GM20000 (cell line): ENCODE data around the gene TAF1B.

ENCODE experiments used
- DNase-seq: peaks from one replicate; pipeline ENCODE4 v3.0.0; 2012; ENCODE audit warnings: low spot score
- TF ChIP-seq, protein P1 (sequence below): IDR thresholded peaks from 2 replicates; pipeline ENCODE4 v1.5.1; 2012; ENCODE audit warnings: mild to moderate bottlenecking, control low read depth; ENCODE audit errors: extremely low read depth, missing control alignments

The TAF1B gene

DNA sequence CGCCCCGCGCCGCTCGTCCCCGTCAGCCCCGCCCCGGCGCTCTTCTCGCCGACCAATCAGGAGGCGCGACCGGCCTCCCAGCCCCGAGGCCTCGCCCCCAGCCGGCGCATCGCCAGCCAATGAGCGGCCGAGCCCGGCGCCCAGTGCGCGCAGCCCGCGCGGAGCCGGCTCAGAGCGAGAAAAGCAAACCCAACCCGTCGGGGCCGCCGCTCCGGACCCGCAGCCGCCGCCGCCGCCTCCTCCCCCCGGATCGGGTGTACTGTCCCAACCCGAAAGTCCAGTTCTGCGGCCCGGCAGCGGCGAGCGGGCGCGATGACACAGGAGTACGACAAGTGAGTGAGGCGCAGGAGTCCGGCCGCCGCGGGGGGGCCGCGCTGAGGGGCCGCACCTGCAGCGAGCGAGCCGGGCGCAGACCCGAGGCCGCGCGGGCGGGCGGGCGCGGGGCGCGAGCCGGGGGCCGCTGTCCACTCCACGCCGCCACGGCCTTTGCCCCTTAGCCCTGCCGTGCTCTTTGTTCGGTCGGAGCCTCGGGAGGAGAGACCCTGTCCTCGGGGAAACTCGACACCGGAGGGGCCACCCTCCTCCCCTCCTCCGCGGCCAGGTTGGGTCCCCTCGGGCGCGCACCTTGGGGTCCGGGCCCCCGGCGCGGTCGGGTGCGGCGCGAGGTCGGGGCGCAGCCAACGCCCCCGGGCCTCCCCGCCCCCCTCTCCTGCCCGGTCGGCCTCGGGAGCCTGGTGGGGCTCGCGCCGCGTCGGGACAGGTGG is 108.4 kb downstream of the TAF1B start, which contains the start of gene GRHL1:
Gene GRHL1, plus strand, starts transcription at position 172 of the 764 bp plus-strand sequence. Its CDS starts 141 bp downstream, at position 313.
- peak; percentile 100 for DNase-seq

DNA sequence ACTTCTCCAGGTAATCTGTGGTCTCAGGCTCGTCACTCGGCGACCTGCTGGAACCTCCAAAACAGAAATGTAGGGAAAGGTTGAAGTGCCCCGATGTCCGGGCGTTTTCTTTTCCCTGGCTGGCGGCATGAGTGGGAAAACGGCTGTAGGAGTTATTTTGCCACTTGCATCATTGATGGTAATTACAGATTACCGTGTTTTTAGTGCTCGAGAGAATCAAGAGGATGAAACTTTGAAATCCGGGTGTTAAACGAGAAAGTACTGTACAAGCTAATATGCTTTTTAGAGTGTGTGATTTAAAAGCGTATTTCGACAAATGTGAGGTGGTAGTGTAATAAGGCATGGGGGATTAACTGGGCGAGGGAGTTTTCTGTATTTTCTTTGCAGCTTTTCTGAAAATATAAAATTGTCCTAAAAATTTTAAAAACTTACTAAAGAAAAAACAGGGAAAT is 109.0 kb downstream of the TAF1B start:
- DNase-seq = no peak
- TF ChIP-seq, protein P1, sequence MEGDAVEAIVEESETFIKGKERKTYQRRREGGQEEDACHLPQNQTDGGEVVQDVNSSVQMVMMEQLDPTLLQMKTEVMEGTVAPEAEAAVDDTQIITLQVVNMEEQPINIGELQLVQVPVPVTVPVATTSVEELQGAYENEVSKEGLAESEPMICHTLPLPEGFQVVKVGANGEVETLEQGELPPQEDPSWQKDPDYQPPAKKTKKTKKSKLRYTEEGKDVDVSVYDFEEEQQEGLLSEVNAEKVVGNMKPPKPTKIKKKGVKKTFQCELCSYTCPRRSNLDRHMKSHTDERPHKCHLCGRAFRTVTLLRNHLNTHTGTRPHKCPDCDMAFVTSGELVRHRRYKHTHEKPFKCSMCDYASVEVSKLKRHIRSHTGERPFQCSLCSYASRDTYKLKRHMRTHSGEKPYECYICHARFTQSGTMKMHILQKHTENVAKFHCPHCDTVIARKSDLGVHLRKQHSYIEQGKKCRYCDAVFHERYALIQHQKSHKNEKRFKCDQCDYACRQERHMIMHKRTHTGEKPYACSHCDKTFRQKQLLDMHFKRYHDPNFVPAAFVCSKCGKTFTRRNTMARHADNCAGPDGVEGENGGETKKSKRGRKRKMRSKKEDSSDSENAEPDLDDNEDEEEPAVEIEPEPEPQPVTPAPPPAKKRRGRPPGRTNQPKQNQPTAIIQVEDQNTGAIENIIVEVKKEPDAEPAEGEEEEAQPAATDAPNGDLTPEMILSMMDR = no peak

More for the DNA sequence above, 108.4 kb downstream of the TAF1B start, which contains the start of gene GRHL1:
- TF ChIP-seq, protein P1 = no peak

DNA sequence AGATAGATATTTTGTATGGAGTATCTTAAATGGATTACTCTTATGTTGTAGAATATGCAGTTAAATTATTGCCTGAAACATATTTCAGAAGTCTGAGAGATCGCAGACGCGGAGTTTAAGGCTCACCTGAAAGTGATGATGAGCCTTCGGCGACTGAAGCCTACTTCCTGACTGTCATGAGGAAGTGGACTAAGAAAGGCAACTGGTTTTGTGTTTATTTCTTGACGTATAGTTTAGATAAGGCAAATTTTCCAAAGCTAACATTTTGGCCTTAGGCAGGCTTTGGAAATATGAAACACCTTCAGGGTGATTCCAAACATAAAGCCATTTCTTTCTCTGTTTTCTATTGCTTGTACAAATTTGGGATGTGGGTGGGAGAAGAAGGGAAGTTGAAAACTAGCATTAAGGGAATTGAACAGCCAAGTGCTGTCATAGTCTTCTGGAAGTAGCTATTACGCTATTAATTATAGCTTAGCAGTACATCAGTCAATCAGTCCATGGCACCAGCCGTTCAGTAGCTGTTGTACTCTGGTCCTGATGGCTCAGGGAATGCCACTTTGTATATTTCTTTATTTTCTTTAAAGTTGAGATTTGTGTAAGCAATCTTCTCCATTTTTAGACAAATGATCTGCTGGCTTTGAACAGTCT is 109.7 kb downstream of the TAF1B start:
- no peak for DNase-seq
- TF ChIP-seq, protein P1 = no peak

DNA sequence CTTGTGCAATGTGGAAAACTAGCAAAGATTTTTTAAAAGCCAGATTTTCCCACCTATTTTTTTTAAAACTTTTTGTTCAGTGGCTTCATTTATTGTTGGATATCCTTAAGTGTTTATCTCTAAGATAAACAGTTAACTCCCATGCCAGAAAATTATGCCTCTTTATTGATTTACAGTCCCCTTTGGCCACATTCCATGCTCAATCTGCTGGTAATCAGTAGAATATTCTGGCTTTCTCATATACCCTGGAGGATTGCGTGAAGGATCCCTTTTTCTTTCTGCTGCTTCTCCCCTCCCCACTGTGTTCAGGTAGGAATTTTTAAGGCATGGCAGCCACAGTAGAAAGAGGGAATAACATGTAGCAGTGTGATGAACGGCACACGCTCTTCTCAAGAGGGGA is 110.9 kb downstream of the TAF1B start:
- no peak for DNase-seq
- TF ChIP-seq, protein P1 = no peak

DNA sequence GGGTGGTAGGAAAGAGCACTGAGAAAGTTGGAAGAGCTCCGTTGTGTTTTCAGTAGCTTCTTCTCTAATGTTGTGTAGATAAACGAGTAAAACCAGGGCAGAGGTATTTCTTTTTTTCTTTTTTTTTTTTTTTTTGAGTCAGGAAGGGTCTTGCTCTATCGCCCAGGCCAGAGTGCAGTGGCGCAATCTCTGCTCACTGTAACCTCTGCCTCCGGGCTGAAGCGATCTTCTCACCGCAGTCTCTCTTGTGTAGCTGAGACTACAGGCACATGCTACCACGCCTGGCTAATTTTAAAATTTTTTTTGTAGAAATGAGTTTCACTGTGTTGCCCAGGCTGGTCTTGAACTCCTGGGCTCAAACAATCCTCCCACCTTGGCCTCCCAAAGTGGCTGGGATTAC is 114.8 kb downstream of the TAF1B start:
- DNase-seq = no peak
- TF ChIP-seq, protein P1 = no peak

DNA sequence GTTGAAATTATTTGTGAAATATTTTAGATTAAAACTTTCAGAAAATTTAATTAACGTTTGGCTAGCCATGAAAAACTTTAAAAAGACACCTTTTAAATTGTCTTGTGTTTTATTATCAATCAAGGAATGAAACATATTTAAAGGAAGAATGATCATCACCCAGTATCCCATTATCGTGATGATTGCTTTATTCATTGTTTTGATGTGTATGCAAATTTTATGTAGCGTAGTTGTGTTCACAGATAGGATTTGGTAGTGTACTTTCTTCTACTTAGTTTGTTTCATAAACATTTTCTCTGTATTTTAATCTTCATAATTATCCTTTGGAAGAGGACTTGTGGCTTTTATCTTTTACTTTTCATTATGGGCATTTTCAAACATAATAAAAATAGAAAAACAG is 116.0 kb downstream of the TAF1B start:
- no peak for DNase-seq
- TF ChIP-seq, protein P1 = no peak

DNA sequence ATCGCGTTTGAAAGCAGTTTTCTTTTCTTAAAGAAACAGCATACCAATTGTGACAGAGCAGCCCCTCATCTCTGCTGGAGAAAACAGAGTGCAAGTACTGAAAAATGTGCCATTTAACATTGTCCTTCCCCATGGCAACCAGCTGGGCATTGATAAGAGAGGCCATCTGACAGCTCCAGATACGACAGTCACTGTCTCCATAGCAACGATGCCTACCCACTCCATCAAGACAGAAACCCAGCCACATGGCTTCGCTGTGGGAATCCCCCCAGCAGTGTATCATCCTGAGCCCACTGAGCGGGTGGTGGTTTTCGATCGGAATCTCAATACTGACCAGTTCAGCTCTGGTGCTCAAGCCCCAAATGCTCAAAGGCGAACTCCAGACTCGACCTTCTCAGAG is 117.7 kb downstream of the TAF1B start:
- no peak for DNase-seq
- TF ChIP-seq, protein P1 = no peak
